Natural killer cell (primary cell): Measurements from ENCODE around the gene GSTK1. TPM values are rescaled to one million over a fixed set of nuclear protein-coding genes. Genes with fewer than 3 reads are reported as not detected.

Experiments used
- ATAC-seq, 3 donors: fragments of 150-1000 bp in 2 of 3; fragments of 200-7000 bp in 1 of 3; cut with Tn5 transposase; 1 replicate in 1 of 3; 2 replicates in 2 of 3; pipeline ENCODE4 v1.10.0; 2021; ENCODE audit warnings: mild to moderate bottlenecking in 2 of 3, moderate library complexity in 2 of 3
- DNase-seq, 2 donors: peaks; one replicate each; pipeline versions ENCODE4 v3.0.0 to v3.0.0-alpha.2; 2013 to 2021; ENCODE audit warnings: mixed read lengths in 1 of 2
- H3K27ac ChIP-seq: one replicate; pipeline ENCODE4 v1.5.1; 2013; ENCODE audit warnings: mild to moderate bottlenecking, low read length
- H3K27me3 ChIP-seq: one replicate; pipeline ENCODE4 v1.6.1; 2013; ENCODE audit warnings: low read length; ENCODE audit not compliant: control insufficient read depth, insufficient read depth
- H3K36me3 ChIP-seq: one replicate; pipeline ENCODE4 v1.6.1; 2013; ENCODE audit warnings: low read length; ENCODE audit not compliant: control insufficient read depth, insufficient read depth
- H3K4me1 ChIP-seq: one replicate; pipeline ENCODE4 v1.6.1; 2013; ENCODE audit warnings: low read length; ENCODE audit not compliant: control insufficient read depth, insufficient read depth
- H3K4me3 ChIP-seq: one replicate; pipeline ENCODE4 v1.5.1; 2013; ENCODE audit warnings: low read length
- H3K9me3 ChIP-seq: one replicate; pipeline ENCODE4 v1.6.1; 2013; ENCODE audit warnings: low read length; ENCODE audit not compliant: control insufficient read depth, insufficient read depth
- H3K27ac Mint-ChIP-seq, 2 donors: one replicate each; pipeline ENCODE4 v1.8.0; 2022; ENCODE audit warnings: mild to moderate bottlenecking in 2 of 2, mixed read lengths in 2 of 2, moderate library complexity in 1 of 2
- H3K27me3 Mint-ChIP-seq, 2 donors: one replicate each; pipeline ENCODE4 v1.8.0; 2022; ENCODE audit warnings: low read depth in 2 of 2, mixed read lengths in 2 of 2
- H3K36me3 Mint-ChIP-seq: one replicate; pipeline ENCODE4 v1.8.0; 2022; ENCODE audit warnings: mixed read lengths
- H3K4me1 Mint-ChIP-seq, 2 donors: one replicate each; pipeline ENCODE4 v1.8.0; 2022; ENCODE audit warnings: mixed read lengths in 2 of 2
- H3K4me3 Mint-ChIP-seq: one replicate; pipeline ENCODE4 v1.8.0; 2022; ENCODE audit warnings: mild to moderate bottlenecking, moderate library complexity, mixed read lengths
- H3K9me3 Mint-ChIP-seq, 2 donors: one replicate each; pipeline ENCODE4 v1.8.0; 2022; ENCODE audit warnings: mixed read lengths in 2 of 2
- CTCF ChIP-seq: fragments of 200-600 bp; IDR thresholded peaks from one replicate; pipeline ENCODE4 v1.8.0; 2022; ENCODE audit warnings: antibody characterized with exemption
- whole genome bisulfite sequencing: methylation state at CpG from one replicate; pipeline ENCODE4 v1.1.7; 2013; ENCODE audit warnings: missing lambda C conversion rate; ENCODE audit not compliant: insufficient coverage; 5-methylcytosine and 5-hydroxymethylcytosine counted together
- intact Hi-C: fragments of 100-400 bp; cut with micrococcal nuclease; formaldehyde crosslinking; loops from one replicate; pipeline ENCODE4 v1.14.2; 2022
- total RNA-seq, 4 donors: library from RNA; stranded (reverse); fragments of 120-200 nt in 1 of 4; gene quantifications; one replicate each; pipeline versions ENCODE4 v1.2.3 to v1.2.4, GENCODE V29; 2013 to 2022

GSTK1 gene
- total RNA-seq, 3 donors from 2014 or later (not counting 1 experiment from before 2014, with no cell fraction given), result 159 to 215 (median 181) TPM

DNA sequence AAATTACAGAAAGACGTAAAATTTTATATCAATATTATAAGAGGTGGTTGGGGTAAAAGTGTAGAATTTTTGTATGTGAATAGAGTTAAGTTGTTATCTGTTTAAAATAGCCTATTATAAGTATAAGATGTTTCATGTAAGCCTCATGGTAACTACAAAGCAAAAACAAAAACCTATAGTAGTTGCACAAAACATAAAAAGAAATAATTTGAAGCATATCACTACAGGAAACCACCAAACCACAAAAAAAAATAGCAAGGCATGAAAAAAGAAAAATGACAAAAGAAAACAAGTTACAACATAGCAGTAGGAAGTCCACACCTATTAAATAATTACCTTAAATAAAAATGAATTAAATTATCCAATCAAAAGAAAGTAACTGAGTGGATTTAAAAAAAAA lies 12.4 kb upstream of the GSTK1 start:
- no peak for TF ChIP-seq CTCF
- Mint-ChIP-seq H3K27ac (peak overlapping the region in 1 of 2 donors; percentile 6), H3K36me3 (peaks cover 6% of the 10 kb centered on the region), H3K4me1 (peaks cover 27 to 35% of the 10 kb centered on the region in 2 donors), H3K4me3 (peak overlapping the region; percentile 35), H3K9me3 (peaks cover 0 to 5% of the 10 kb centered on the region in 2 donors), H3K27me3 (peaks cover 0 to 7% of the 10 kb centered on the region in 2 donors)
- Histone ChIP-seq H3K4me3 (no peak overlapping the region), H3K4me1 (peaks cover 7% of the 10 kb centered on the region), H3K27me3 (no peaks in the 10 kb centered on the region), H3K27ac (no peak overlapping the region), H3K36me3 (no peaks in the 10 kb centered on the region), H3K9me3 (peaks cover 3% of the 10 kb centered on the region)
- ATAC-seq, result peak in 1 of 3 donors; percentile 21
- intact Hi-C loops, result no loop called here
- peak in 1 of 2 donors; percentile 67 for DNase-seq
- WGBS, result no CpG with 5 or more reads among the region's 1 CpG

- ATAC-seq, result no peak
- no peak overlapping the region for H3K27ac ChIP-seq
These were observed 11.2 kb upstream of the GSTK1 start for GRCh38 chr7:143252006-143252405.

DNA sequence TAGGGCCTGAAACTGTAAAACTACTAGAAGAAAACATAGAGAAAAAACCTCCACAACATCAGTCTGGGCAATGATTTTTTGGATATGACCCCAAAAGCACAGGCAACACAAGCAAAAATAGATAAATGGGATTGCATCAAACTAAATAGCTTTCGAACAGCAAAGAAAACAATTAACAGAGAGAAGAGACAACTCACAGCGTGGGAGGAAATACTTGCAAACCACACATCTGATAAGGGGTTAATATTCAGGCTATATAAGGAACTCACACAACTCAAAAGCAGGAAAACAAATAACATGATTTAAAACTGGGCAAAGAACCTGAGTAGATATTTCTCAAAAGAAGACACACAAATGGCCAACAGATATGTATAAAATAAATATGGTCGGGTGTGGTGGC lies 7.7 kb upstream of the GSTK1 start:
- H3K36me3 ChIP-seq, result no peaks in the 10 kb centered on the region
- Mint-ChIP-seq H3K27me3 (no peaks in the 10 kb centered on the region), H3K9me3 (no peaks in the 10 kb centered on the region), H3K36me3 (no peaks in the 10 kb centered on the region), H3K27ac (no peak overlapping the region), H3K4me3 (no peak overlapping the region), H3K4me1 (peaks cover 22% of the 10 kb centered on the region in 2 donors)
- DNase-seq (no peak), ATAC-seq (no peak)
- intact Hi-C loops, result no loop called here
- H3K9me3 ChIP-seq, result peaks cover 3% of the 10 kb centered on the region
- 86% methylated on average over 1 of the region's 3 CpGs for WGBS
- no peaks in the 10 kb centered on the region for H3K27me3 ChIP-seq
- H3K4me1 ChIP-seq, result peaks cover 7% of the 10 kb centered on the region
- TF ChIP-seq CTCF, result no peak
- H3K4me3 ChIP-seq, result no peak overlapping the region
- H3K27ac ChIP-seq, result no peak overlapping the region

More at GRCh38 chr7:143252006-143252405, 11.2 kb upstream of the GSTK1 start:
- H3K27me3 Mint-ChIP-seq, result peaks cover 0 to 3% of the 10 kb centered on the region in 2 donors
- 60% methylated on average over 1 of the region's 2 CpGs for WGBS
- peaks cover 27 to 31% of the 10 kb centered on the region in 2 donors for H3K4me1 Mint-ChIP-seq
- peaks cover 3% of the 10 kb centered on the region for H3K9me3 ChIP-seq
- peaks cover 7% of the 10 kb centered on the region for H3K4me1 ChIP-seq
- H3K27ac Mint-ChIP-seq, result no peak overlapping the region
- DNase-seq, result peak in 1 of 2 donors; percentile 53
- H3K4me3 ChIP-seq, result no peak overlapping the region
- peaks cover 6% of the 10 kb centered on the region for H3K36me3 Mint-ChIP-seq
- no peaks in the 10 kb centered on the region for H3K36me3 ChIP-seq
- H3K9me3 Mint-ChIP-seq, result peaks cover 0 to 5% of the 10 kb centered on the region in 2 donors
- TF ChIP-seq CTCF, result no peak
- H3K27me3 ChIP-seq, result no peaks in the 10 kb centered on the region
- intact Hi-C loops, result no loop called here
- H3K4me3 Mint-ChIP-seq, result no peak overlapping the region

DNA sequence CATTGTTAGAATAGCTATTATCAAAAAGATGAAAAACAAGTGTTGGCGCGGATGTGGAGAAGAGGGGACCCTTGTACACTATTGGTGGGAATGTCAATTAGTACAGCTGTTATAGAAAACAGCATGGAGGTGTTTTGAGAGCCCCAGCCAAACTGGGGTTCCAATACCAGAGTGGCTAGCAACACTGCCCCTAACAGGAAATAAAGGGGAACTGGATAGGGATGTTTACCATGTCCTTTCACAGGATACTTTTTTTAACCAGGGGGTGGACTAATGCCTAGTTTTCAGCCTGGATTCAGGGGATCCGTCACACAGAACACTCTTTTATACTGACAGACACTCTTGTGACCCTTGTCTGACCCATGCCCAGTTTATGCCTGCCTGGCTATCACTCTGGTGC lies 6.9 kb upstream of the GSTK1 start:
- H3K9me3 ChIP-seq, result peaks cover 3% of the 10 kb centered on the region
- H3K36me3 ChIP-seq, result no peaks in the 10 kb centered on the region
- H3K4me1 ChIP-seq, result peaks cover 7% of the 10 kb centered on the region
- ATAC-seq, result no peak
- no peaks in the 10 kb centered on the region for H3K27me3 ChIP-seq
- H3K4me3 ChIP-seq, result no peak overlapping the region
- no peak for DNase-seq
- Mint-ChIP-seq H3K36me3 (no peaks in the 10 kb centered on the region), H3K27me3 (no peaks in the 10 kb centered on the region), H3K27ac (no peak overlapping the region), H3K9me3 (no peaks in the 10 kb centered on the region), H3K4me1 (peaks cover 15 to 16% of the 10 kb centered on the region in 2 donors), H3K4me3 (no peak overlapping the region)
- intact Hi-C loops, result no loop called here
- no peak for TF ChIP-seq CTCF
- WGBS, result 100% methylated on average over 3 of the region's 3 CpGs
- peak overlapping the region; percentile 13 for H3K27ac ChIP-seq
